Articular chondrocyte of knee joint (primary cell): Measurements from ENCODE around the gene CRYM. TPM values are rescaled to one million over a fixed set of nuclear protein-coding genes. Genes with fewer than 3 reads are reported as not detected.

Experiments
- total RNA-seq: library from RNA; depleted of rRNA; stranded (reverse); fragments of >200 nt; gene quantifications from 2 replicates; pipeline ENCODE4 v1.2.3, GENCODE V29; 2012

The CRYM gene
- total RNA-seq, result 0.11 and 0.39 TPM in 2 replicates

DNA sequence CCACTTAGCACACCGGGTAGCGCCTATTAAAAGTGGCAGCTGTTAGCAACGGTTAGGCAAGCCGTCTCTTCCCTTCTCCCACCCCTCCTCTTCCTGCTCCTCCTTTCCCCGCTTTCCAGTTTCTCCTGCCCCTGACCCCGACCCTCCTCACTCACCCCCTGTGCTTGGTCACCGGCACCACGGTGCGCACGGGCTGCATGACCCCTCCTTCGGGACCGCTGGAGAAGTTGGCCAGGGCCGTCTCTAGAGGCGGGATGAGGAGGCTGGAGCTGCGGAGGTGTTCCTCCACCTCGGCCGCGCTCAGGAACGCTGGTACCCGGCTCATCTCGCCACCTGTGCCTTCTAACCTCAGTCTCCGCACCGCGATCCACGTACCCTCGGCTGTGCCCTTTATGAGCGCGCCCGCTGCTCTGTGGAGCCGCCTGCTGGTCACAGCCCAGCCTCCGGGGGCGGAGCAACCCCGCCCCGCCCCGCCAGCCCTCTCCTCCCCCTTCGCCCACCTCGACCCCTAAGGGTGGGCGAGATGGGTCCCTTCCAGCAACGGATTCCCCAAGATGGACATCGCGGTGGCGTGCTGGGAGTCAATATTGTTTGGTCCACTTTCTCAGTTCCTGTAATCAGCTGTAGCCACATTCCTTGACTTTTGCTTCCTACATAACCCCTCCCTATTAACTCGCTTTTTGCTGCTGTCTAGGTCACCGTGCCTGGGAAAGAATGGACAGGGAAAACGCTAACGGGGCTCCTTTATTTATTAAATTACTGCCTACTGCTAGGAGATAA, at the start of gene CRYM:
Gene CRYM, minus strand, starts transcription at position 364 of the 780 bp plus-strand sequence. Its CDS starts 39 bp downstream, at position 325.

GRCh38 chr16:21233521-21234150, 44.5 kb downstream of the CRYM start, which contains the start of gene ANKS4B:
Gene ANKS4B, plus strand, starts transcription at chr16:21233699. Its CDS starts 39 bp downstream, at chr16:21233738.

GRCh38 chr16:21211486-21211885, 66.6 kb downstream of the CRYM start, which contains the start of gene ZP2:
Gene ZP2, minus strand, starts transcription at chr16:21211574. Its CDS starts 27 bp downstream, at chr16:21211547.

Other genes with a start within 250 kb of the CRYM start
- gene DNAH3, start 127.4 kb downstream of the CRYM start, total RNA-seq, result under 0.01 TPM in 2 replicates
- 51.7 and 63.3 TPM in 2 replicates for gene LDAF1, start 119.6 kb downstream of the CRYM start, total RNA-seq
- not detected in 2 replicates for gene ZP2, start 66.7 kb downstream of the CRYM start, total RNA-seq
- not detected in 2 replicates for gene ANKS4B, start 44.6 kb downstream of the CRYM start, total RNA-seq